SIG-M5 (cell line): Measurements from ENCODE around the gene HIC2.
"Not testable (repeated sequence)": the region's sequence is repeated elsewhere in the genome, so short reads cannot be mapped to it uniquely, and the experiment has no call there.

Experiments
- DNase-seq: peaks from one replicate; lab custom pipeline; 2025; lab: John Stamatoyannopoulos, UW

HIC2 gene, protein sequence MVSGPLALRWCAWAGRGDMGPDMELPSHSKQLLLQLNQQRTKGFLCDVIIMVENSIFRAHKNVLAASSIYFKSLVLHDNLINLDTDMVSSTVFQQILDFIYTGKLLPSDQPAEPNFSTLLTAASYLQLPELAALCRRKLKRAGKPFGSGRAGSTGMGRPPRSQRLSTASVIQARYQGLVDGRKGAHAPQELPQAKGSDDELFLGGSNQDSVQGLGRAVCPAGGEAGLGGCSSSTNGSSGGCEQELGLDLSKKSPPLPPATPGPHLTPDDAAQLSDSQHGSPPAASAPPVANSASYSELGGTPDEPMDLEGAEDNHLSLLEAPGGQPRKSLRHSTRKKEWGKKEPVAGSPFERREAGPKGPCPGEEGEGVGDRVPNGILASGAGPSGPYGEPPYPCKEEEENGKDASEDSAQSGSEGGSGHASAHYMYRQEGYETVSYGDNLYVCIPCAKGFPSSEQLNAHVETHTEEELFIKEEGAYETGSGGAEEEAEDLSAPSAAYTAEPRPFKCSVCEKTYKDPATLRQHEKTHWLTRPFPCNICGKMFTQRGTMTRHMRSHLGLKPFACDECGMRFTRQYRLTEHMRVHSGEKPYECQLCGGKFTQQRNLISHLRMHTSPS

DNA sequence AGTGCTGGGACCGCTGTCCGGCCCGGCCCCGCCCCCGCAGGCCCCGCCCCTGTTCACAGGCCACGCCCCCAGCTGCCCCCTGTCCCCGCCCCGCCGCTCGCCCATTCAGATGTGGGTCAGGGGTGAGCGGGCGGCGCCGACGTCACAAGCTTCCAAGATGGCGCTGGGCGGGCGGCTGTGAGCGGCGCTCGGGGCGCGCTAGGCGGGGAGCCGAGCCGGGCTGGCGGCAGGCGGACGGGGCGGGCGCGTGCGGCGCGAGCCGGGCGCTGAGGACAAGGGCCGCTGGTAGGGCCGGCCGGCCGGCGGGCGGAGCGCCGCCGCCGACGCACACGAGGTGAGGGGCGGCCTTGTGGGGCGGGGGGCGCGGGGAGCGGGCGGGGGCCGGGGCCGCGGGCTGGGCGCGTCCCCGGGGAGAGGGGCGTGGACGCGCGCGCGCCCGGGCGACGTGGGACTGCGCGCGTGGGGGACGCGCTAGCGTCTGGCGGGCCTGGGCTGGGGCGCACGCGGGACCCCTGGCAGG lies at the start of gene HIC2:
TSS of gene HIC2 (plus strand) at position 145 of the 520 bp plus-strand sequence. CDS start 25,461 bp downstream, outside the sequence.
- not testable (repeated sequence) for DNase-seq

DNA sequence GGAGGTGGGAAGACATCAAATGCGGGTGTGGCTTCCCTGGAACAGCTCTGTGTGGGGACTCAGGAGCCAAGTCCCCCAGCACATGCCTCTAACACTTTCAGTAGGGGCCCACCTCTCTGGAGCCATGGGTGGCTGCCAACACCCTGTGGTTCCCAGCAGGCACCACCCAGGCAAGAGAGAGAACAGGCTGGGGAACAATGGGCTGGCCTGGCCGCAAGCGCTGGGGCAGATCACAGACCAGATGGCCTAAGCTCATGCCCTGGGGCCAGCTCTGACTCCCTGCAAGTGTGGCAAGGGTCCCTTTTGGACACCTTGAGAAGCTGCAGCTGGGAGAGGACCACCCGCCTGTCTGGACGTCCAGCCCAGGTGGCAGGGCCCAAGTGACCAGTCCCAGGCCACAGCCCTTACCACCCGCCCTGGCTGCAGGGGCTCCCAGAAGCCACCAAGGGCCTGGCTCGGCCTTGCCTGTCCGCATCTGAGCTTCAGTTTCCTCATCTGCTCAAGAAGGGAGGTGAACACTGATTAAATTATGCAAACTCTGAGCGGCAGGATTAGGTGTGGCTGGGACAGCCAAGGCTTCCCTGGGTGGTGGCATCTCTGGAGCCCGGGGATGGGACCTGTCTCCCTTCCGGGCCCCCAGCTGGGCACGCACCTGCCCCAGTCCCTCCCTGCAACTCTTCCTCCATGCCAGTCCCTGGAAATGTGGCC lies 48.4 kb upstream of the HIC2 start:
- not testable (repeated sequence) for DNase-seq

DNA sequence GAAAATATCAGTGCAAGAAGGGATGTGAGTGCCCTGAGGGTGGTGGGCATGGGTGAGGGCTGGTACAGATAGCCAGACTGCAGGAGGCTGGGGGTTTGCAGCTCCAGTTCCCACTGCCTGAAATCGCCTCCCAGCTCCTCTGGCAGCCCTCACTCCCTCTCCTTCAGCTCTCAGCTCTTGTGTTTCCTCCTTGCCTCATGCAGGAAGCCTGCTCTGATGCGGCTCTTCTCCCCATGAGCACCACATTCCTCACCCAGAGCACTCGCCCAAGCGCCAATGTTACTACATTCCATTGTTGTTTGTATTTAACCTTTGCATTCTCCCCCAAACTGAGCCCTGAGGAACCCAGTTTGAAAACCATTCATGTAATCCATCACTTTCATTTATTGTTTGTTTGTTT lies 41.3 kb upstream of the HIC2 start:
- DNase-seq = not testable (repeated sequence)

DNA sequence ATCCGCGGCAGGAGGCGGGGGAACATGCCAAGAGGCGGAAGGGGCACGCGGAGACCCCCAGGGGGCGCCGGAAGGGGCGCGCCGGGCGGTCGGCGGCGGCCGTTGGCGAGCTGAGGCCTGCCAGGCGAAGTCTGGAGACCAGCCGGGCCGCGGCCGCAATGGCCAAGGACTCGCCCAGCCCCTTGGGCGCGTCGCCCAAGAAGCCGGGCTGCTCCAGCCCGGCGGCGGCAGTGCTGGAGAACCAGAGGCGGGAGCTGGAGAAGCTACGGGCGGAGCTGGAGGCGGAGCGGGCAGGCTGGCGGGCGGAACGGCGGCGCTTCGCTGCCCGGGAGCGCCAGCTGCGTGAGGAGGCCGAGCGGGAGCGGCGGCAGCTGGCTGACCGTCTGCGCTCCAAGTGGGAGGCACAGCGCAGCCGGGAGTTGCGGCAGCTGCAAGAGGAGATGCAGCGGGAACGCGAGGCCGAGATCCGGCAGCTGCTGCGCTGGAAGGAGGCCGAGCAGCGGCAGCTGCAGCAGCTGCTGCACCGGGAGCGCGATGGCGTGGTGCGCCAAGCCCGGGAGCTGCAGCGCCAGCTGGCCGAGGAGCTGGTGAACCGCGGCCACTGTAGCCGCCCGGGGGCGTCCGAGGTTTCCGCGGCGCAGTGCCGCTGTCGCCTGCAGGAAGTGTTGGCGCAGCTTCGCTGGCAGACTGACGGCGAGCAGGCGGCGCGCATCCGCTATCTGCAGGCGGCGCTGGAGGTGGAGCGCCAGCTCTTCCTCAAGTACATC lies 33.3 kb upstream of the HIC2 start, which contains the start of gene RIMBP3B:
TSS of gene RIMBP3B (plus strand) at position 51 of the 767 bp plus-strand sequence. CDS start at position 159, 108 bp downstream.
- not testable (repeated sequence) for DNase-seq

DNA sequence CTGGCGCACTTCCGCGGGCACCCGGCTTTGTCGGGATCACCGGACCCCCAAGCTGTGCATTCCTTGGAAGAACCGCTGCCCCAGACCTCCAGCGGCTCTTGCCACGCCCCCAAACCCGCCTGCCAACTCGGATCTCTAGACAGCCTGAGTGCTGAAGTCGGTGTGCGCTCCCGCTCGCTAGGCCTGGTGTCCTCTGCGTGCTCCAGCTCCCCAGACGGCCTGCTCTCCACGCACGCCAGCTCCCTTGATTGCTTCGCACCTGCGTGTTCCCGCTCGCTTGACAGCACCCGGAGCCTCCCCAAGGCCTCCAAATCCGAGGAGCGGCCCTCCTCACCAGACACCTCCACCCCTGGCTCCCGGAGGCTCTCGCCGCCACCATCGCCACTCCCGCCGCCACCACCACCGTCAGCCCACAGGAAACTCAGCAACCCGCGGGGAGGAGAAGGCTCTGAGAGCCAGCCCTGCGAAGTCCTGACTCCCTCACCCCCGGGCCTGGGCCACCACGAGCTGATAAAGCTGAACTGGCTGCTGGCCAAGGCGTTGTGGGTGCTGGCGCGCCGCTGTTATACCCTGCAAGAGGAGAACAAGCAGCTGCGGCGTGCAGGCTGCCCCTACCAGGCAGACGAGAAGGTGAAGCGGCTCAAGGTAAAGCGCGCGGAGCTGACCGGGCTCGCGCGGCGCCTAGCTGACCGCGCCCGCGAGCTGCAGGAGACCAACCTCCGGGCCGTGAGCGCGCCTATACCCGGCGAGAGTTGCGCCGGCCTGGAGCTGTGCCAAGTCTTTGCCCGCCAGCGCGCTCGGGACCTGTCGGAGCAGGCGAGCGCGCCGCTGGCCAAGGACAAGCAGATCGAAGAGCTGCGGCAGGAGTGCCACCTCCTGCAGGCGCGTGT lies 32.5 kb upstream of the HIC2 start:
- not testable (repeated sequence) for DNase-seq

DNA sequence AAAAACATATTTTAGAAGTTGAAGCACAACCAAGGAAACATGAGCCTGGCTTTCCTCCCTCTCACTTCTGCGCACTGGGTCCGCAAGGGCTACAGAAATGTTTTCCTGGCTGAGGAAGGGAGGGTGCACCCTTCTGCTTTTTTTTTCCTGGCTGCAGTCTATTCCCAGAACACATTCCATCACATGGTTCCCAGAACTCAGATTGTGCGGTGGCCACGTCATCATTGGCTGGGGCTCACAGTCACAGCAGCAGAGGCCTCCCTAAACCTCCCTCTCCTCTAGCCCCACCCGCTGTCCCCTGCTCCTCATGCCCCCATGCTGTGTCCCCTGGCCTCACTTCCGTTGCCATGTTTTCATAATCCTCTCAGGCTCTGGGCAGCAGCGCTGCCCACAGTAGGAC lies 27.7 kb upstream of the HIC2 start:
- not testable (repeated sequence) for DNase-seq

DNA sequence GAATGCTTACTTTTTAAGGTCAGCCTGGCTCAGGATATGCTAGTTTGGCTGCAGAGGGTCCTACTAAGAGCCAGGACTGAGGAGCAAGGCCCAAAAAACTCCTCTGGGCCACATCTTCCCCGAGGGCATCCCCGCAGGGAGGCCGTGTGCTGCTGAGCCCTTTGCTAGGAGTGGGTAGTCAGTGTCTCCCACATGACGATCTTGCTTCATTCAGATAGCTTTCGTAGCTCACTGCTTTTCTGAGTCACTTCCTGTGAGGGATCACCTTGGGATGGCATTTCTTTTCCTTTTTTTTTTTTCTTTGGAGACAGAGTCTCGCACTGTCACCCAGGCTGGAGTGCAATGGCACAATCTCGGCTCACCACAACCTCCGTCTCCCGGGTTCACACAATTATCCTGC lies 27.2 kb upstream of the HIC2 start:
- DNase-seq = not testable (repeated sequence)

DNA sequence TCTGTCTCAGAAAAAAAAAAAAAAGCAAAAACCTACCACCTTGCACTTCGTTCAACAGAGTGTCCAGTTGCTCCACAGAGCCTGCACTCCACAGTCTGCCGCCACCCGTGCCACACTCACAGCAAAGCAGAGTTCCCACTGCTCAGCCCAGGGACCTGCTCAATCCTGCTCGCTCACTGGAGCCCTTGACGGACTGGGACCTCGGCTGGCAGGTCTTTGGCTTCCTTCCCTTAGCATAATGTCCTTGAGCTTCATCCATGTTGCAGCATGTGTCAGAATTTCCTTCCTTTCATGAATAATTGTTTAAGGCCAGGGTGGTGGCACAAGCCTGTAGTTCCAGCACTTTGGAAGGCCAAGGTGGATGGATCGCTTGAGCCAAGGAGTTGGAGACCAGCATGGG lies 22.6 kb upstream of the HIC2 start:
- not testable (repeated sequence) for DNase-seq

DNA sequence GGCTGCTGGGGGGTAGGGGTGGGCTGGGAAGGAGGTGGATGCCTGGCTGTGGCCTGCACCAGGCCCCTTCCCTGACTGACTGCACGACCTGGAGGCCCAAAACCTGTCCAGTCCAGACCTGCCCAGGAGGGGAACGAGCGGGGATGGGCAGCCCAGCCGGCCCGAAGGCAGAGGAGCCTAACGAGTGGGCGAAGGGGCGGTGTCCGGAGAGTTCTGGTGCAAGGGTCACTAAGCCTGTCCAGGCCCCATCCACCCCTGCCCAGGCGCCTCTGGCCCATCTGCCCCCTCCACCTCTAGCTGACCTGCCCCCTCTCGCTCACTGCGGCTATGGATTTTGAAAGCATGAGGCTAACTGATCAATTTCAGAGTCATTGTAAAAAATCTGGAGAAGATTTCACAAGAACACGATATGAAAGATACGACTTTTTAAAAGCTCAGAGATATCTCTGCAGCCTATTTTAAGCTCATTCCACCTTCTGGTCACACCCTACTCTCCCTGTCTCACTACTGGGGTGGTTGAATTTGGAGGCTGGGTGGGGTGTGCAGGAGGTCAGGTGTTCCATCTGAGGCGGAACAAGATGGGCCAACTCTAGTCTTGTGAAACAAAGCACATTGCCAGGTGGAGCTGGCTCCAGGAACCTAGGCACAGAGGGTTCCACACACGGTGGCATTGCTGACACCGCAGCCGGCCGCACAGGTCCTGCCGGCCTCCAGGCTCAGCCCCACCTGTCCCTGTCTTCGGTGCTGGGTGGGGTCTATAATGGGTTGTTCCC lies 15.8 kb upstream of the HIC2 start:
- not testable (repeated sequence) for DNase-seq

DNA sequence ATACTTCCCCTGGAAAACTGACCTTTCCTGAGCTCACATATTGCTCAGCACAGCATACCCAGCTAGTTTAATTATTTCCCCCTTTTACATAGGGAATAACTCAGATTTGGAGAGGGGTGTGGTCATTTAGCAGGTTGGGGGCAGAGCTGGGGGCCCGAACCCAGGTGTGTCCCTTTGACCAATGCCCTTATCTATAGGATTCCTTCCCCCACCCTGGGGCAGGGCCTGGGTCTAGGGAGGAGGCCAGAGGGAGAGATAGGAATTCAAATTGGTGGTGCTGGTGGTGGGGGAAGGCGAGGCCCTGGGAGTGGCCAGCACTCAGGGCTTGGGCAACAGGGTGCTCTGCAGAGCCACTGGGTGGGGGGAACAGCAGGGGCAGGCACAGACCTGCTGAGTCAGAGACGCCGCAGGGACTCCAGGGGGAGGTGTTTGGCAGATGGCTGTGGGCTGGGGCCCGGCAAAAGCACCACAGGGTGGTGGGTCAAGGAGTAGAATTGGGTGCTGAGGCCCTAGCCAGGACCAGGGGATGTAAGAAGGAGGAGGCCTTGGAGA lies 14.3 kb upstream of the HIC2 start:
- DNase-seq = not testable (repeated sequence)

DNA sequence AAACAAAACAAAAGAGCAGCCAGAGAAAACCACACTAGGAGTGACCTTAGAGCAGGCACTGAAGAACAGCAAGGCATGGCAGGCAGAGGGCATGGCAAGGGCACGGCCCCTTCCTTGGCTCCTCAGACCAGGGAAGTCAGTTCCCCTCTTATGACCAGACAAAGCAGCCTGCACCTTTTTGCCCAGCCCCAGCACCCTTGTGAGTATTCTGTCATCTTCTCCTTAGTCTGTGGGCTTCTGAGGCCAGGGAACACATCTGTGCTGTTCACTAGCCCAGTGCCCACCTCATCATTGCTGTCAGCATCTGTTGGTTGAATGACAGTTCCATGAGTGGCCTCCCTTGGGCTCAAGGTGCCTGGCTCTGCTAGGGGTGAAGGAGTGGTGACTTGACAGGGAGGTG lies 10.0 kb upstream of the HIC2 start:
- not testable (repeated sequence) for DNase-seq

DNA sequence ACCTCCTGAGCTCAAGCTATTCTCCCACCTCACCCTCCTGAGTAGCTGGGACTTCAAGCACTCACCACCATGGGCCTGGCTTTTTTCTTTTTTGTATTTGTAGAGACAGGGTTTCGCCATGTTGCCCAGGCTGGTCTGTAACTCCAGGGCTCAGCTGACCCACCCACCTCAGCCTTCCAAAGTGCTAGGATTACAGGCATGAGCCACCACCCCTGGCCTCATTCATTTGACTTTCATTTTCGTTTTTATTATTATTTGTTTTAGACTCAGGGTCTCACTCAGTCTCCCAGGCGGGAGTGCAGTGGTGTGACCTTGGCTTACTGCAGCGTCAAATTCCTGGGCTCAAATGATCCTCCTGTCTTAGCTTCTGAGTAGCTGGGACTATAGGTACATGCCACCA lies 9.4 kb upstream of the HIC2 start:
- DNase-seq = not testable (repeated sequence)

DNA sequence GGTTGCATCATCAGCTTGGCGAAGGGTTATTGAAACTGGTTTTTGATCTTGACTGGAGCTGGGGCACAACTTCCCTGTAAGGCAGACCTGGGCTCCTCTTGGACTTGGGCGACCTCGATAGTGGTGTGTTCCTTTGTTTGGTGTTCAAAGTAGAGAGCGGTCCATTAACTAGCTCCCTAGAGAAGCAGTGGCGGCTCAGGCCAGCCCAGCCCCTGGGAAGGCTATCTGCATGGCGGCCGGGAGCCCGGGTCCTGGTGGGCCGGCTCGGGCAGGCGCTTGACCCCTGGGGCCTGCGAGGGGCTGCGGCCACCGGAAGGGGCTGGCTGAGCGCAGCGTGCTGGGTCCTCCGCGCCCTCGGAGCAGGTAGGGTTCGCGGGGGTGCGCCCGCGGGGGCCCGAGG lies 796 bp upstream of the HIC2 start:
- not testable (repeated sequence) for DNase-seq

DNA sequence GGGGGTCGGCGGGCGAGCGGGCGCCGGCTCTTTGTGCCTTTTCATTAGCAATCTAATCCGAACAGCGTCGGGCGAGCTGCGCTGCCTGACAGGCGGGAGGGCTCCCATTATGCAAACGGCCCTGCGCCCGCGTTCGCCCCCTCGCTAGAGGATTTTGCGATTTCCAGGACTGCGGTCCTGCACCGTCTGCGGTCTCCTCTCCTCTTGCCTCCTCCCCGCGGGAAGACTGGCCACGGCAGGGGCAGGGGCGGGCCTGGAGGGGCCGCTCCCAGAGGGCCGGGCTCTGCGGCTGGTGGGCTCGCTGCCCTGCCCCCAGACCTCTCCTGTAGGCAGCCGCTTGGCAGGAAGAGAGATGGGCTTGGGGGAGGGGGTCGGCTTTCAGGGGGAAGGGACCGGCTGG lies 682 bp downstream of the HIC2 start:
- DNase-seq = not testable (repeated sequence)

DNA sequence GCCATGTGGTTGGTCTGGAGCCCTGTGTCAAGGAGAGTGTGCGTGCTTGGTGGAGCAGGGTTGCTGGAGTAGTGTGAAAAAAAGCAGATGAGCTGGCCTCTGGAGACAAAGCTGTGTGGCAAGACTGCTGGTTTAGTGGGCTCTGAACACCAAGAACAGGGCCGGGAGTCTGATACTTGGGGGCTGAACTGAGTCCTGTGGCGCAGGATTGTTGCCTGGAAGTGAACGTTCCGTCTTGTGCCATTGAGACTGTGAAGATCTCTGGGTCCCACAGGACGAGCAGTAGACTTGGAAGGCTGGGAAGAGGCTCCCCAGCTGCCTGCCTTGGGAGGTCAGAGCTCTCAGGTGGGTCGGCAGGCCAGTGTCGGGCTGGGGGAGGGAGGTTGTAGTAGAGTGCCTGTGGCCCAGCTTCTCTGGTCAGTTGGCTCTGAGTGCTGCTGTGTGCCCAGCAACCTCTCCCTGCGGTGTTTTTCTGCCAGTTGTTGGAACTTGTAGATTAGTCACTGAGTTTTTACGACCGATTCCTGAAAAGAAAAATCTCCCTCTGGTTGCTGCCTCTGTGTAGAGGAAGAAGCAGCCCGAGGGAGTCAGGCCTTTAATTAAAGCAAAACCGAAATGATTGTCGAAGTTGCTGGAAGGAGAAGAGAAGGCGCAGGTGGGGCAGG lies 1.9 kb downstream of the HIC2 start:
- not testable (repeated sequence) for DNase-seq

DNA sequence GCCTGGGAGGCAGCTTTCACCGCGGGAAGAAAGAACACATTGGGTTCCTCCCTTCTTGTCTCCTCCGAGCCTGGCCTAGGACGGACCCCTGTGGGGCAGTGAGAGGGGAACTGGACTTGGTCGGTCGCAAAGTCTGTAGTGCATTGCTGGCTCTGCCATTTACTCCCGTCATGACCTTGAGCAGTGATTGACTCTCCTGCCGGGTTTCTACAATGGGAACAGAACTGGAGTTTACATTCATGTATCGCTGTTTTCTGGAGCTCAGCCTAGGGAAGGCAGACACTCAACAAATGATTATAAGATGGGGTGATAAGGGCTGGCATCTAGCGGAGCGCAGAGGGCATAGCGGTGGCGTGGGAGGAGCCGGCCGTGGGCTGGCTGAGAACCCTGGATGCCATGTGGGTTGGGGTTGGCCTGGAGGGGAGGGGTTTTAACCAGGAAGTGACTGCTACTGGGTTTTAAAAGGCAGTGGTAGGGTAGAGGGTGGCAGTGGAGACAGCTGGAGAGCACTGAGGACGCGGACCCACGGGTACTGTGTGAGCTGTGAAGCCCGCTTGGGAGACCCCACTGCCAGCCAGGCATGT lies 3.1 kb downstream of the HIC2 start:
- DNase-seq = not testable (repeated sequence)

DNA sequence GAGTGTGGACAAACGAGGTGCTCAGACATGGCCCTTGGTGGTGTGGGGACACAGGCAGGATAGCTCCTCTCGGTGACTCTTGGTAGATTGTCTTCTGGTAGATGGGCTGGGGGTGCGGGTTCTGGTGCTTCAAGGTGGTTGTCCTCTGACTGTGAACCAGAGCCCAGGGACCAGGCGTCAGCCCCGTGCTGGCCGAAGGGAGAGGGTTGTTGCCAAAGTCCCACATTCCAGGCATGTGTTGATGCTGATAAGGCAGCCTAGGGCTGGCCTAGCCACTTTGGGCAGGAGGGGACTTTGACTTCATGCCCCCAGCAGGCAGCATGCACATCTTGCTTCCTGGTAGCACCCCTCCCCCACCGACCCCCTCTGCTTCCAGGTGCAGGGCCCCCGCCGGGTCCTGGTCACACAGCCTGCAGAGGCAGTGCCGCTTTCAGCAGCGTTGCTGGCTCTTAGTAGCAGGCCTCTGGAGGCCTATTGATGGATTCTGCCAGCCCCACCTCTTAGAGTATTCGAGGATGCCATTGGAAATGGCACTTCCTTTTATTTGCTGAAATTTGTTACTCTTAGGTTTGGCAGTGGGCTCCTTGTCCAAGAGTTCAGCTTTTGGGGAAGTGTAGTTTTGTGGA lies 7.0 kb downstream of the HIC2 start:
- DNase-seq = not testable (repeated sequence)
